GM12892 (cell line): ENCODE measurements around the gene USP17L18. TPM values are rescaled to one million over a fixed set of nuclear protein-coding genes. Genes with fewer than 3 reads are reported as not detected.
"Not testable (repeated sequence)": the region's sequence is repeated elsewhere in the genome, so short reads cannot be mapped to it uniquely, and the experiment has no call there.

Source experiments
- DNase-seq: peaks from one replicate; pipeline ENCODE4 v3.0.0; 2011; ENCODE audit not compliant: insufficient read length
- FAIRE-seq: peaks from 2 replicates; lab custom pipeline; 2011; peaks lifted over from hg19 to GRCh38; lab: Jason Lieb, UNC
- polyA plus RNA-seq: library from polyadenylated mRNA; unstranded; fragments of >200 nt; gene quantifications from one replicate; pipeline ENCODE4 v1.2.1, GENCODE V29; 2012; ENCODE audit warnings: missing spikeins, inconsistent platforms; ENCODE audit not compliant: missing spikeins

The USP17L18 gene, protein sequence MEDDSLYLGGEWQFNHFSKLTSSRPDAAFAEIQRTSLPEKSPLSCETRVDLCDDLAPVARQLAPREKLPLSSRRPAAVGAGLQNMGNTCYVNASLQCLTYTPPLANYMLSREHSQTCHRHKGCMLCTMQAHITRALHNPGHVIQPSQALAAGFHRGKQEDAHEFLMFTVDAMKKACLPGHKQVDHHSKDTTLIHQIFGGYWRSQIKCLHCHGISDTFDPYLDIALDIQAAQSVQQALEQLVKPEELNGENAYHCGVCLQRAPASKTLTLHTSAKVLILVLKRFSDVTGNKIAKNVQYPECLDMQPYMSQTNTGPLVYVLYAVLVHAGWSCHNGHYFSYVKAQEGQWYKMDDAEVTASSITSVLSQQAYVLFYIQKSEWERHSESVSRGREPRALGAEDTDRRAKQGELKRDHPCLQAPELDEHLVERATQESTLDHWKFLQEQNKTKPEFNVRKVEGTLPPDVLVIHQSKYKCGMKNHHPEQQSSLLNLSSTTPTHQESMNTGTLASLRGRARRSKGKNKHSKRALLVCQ
- not detected for polyA plus RNA-seq

DNA sequence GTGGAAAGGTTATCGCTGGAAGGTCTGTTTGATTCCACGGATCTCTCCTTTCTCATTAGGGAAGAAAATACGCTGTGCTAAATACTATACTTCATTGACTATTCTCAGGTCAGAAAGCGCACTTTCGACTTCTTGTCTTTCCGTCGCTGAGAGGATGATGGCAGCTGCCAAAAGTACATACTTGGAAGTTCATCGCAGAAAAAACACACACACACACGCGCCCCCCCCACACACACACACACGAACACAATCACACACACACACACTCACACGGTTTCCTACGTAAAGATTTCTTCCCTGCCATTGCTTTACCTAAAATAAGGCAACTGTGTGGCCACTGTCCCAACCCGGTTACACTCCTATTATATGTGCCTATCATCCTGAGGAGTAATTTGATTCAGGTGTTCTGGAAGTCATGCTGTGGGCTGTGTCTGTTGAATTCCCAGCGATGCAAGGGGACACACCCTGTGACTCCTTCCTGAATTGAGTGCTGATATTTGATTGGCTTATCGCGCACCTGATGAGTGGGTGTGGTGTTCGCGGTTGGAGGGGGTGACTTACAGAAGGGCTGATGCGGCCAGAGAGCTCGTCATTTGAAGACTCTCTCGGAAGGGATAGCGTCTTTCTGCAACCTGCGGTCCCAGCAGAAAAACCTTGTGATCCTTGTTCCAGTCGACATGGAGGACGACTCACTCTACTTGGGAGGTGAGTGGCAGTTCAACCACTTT, at the start of gene USP17L18:
Gene USP17L18, plus strand, starts transcription at position 678 of the 728 bp plus-strand sequence. Its CDS starts 0 bp downstream, at position 678.
- FAIRE-seq, result not testable (repeated sequence)

DNA sequence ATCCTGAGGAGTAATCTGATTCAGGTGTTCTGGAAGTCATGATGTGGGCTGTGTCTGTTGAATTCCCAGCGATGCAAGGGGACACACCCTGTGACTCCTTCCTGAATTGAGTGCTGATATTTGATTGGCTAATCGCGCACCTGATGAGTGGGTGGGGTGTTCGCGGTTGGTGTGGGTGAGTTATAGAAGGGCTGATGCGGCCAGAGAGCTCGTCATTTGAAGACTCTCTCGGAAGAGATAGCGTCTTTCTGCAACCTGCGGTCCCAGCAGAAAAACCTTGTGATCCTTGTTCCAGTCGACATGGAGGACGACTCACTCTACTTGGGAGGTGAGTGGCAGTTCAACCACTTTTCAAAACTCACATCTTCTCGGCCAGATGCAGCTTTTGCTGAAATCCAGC, 38.1 kb upstream of the USP17L18 start, which contains the start of gene USP17L10:
Gene USP17L10, plus strand, starts transcription at position 301 of the 400 bp plus-strand sequence. Its CDS starts 0 bp downstream, at position 301.
- DNase-seq, FAIRE-seq: not testable (repeated sequence)

More for the DNA sequence above, at the start of gene USP17L18:
- DNase-seq, result not testable (repeated sequence)

DNA sequence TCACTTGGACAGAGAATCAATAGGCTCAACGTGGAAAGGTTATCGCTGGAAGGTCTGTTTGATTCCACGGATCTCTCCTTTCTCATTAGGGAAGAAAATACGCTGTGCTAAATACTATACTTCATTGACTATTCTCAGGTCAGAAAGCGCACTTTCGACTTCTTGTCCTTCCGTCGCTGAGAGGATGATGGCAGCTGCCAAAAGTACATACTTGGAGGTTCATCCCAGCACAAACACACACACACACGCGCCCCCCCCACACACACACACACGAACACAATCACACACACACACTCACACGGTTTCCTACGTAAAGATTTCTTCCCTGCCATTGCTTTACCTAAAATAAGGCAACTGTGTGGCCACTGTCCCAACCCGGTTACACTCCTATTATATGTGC, 33.7 kb upstream of the USP17L18 start:
- not testable (repeated sequence) for DNase-seq, FAIRE-seq

DNA sequence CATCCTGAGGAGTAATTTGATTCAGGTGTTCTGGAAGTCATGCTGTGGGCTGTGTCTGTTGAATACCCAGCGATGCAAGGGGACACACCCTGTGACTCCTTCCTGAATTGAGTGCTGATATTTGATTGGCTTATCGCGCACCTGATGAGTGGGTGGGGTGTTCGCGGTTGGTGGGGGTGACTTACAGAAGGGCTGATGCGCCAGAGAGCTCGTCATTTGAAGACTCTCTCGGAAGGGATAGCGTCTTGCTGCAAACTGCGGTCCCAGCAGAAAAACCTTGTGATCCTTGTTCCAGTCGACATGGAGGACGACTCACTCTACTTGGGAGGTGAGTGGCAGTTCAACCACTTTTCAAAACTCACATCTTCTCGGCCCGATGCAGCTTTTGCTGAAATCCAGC, 33.3 kb upstream of the USP17L18 start, which contains the start of gene USP17L11:
Gene USP17L11, plus strand, starts transcription at position 301 of the 400 bp plus-strand sequence. Its CDS starts 0 bp downstream, at position 301.
- not testable (repeated sequence) for DNase-seq, FAIRE-seq

DNA sequence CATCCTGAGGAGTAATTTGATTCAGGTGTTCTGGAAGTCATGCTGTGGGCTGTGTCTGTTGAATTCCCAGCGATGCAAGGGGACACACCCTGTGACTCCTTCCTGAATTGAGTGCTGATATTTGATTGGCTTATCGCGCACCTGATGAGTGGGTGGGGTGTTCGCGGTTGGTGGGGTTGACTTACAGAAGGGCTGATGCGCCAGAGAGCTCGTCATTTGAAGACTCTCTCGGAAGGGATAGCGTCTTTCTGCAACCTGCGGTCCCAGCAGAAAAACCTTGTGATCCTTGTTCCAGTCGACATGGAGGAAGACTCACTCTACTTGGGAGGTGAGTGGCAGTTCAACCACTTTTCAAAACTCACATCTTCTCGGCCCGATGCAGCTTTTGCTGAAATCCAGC, 28.6 kb upstream of the USP17L18 start, which contains the start of gene USP17L12:
Gene USP17L12, plus strand, starts transcription at position 301 of the 400 bp plus-strand sequence. Its CDS starts 0 bp downstream, at position 301.
- DNase-seq, FAIRE-seq: not testable (repeated sequence)

DNA sequence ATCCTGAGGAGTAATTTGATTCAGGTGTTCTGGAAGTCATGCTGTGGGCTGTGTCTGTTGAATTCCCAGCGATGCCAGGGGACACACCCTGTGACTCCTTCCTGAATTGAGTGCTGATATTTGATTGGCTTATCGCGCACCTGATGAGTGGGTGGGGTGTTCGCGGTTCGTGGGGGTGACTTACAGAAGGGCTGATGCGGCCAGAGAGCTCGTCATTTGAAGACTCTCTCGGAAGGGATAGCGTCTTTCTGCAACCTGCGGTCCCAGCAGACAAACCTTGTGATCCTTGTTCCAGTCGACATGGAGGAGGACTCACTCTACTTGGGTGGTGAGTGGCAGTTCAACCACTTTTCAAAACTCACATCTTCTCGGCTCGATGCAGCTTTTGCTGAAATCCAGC, 23.8 kb upstream of the USP17L18 start, which contains the start of gene USP17L13:
Gene USP17L13, plus strand, starts transcription at position 301 of the 400 bp plus-strand sequence. Its CDS starts 0 bp downstream, at position 301.
- not testable (repeated sequence) for DNase-seq, FAIRE-seq

DNA sequence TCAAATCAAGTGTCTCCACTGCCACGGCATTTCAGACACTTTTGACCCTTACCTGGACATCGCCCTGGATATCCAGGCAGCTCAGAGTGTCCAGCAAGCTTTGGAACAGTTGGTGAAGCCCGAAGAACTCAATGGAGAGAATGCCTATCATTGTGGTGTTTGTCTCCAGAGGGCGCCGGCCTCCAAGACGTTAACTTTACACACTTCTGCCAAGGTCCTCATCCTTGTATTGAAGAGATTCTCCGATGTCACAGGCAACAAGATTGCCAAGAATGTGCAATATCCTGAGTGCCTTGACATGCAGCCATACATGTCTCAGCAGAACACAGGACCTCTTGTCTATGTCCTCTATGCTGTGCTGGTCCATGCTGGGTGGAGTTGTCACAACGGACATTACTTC, 18.2 kb upstream of the USP17L18 start:
- not testable (repeated sequence) for FAIRE-seq, DNase-seq

DNA sequence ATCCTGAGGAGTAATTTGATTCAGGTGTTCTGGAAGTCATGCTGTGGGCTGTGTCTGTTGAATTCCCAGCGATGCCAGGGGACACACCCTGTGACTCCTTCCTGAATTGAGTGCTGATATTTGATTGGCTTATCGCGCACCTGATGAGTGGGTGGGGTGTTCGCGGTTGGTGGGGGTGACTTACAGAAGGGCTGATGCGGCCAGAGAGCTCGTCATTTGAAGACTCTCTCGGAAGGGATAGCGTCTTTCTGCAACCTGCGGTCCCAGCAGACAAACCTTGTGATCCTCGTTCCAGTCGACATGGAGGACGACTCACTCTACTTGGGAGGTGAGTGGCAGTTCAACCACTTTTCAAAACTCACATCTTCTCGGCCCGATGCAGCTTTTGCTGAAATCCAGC, 14.3 kb upstream of the USP17L18 start, which contains the start of gene USP17L15:
Gene USP17L15, plus strand, starts transcription at position 301 of the 400 bp plus-strand sequence. Its CDS starts 0 bp downstream, at position 301.
- not testable (repeated sequence) for FAIRE-seq, DNase-seq

DNA sequence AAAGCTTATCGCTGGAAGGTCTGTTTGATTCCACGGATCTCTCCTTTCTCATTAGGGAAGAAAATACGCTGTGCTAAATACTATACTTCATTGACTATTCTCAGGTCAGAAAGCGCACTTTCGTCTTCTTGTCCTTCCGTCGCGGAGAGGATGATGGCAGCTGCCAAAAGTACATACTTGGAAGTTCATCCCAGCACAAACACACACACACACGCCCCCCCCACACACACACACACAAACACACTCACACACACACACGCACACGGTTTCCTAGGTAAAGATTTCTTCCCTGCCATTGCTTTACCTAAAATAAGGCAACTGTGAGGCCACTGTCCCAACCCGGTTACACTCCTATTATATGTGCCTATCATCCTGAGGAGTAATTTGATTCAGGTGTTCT, 10.0 kb upstream of the USP17L18 start:
- FAIRE-seq, DNase-seq: not testable (repeated sequence)

DNA sequence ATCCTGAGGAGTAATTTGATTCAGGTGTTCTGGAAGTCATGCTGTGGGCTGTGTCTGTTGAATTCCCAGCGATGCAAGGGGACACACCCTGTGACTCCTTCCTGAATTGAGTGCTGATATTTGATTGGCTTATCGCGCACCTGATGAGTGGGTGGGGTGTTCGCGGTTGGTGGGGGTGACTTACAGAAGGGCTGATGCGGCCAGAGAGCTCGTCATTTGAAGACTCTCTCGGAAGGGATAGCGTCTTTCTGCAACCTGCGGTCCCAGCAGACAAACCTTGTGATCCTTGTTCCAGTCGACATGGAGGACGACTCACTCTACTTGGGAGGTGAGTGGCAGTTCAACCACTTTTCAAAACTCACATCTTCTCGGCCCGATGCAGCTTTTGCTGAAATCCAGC, 4.9 kb upstream of the USP17L18 start, which contains the start of gene USP17L17:
Gene USP17L17, plus strand, starts transcription at position 301 of the 400 bp plus-strand sequence. Its CDS starts 0 bp downstream, at position 301.
- not testable (repeated sequence) for FAIRE-seq, DNase-seq

DNA sequence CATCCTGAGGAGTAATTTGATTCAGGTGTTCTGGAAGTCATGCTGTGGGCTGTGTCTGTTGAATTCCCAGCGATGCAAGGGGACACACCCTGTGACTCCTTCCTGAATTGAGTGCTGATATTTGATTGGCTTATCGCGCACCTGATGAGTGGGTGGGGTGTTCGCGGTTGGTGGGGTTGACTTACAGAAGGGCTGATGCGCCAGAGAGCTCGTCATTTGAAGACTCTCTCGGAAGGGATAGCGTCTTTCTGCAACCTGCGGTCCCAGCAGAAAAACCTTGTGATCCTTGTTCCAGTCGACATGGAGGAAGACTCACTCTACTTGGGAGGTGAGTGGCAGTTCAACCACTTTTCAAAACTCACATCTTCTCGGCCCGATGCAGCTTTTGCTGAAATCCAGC, 4.6 kb downstream of the USP17L18 start, which contains the start of gene USP17L19:
Gene USP17L19, plus strand, starts transcription at position 301 of the 400 bp plus-strand sequence. Its CDS starts 0 bp downstream, at position 301.
- DNase-seq, FAIRE-seq: not testable (repeated sequence)

DNA sequence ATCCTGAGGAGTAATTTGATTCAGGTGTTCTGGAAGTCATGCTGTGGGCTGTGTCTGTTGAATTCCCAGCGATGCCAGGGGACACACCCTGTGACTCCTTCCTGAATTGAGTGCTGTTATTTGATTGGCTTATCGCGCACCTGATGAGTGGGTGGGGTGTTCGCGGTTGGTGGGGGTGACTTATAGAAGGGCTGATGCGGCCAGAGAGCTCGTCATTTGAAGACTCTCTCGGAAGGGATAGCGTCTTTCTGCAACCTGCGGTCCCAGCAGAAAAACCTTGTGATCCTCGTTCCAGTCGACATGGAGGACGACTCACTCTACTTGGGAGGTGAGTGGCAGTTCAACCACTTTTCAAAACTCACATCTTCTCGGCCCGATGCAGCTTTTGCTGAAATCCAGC, 9.4 kb downstream of the USP17L18 start, which contains the start of gene USP17L20:
Gene USP17L20, plus strand, starts transcription at position 301 of the 400 bp plus-strand sequence. Its CDS starts 0 bp downstream, at position 301.
- FAIRE-seq, DNase-seq: not testable (repeated sequence)

DNA sequence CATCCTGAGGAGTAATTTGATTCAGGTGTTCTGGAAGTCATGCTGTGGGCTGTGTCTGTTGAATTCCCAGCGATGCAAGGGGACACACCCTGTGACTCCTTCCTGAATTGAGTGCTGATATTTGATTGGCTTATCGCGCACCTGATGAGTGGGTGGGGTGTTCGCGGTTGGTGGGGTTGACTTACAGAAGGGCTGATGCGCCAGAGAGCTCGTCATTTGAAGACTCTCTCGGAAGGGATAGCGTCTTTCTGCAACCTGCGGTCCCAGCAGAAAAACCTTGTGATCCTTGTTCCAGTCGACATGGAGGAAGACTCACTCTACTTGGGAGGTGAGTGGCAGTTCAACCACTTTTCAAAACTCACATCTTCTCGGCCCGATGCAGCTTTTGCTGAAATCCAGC, 14.1 kb downstream of the USP17L18 start, which contains the start of gene USP17L21:
Gene USP17L21, plus strand, starts transcription at position 301 of the 400 bp plus-strand sequence. Its CDS starts 0 bp downstream, at position 301.
- not testable (repeated sequence) for DNase-seq, FAIRE-seq

DNA sequence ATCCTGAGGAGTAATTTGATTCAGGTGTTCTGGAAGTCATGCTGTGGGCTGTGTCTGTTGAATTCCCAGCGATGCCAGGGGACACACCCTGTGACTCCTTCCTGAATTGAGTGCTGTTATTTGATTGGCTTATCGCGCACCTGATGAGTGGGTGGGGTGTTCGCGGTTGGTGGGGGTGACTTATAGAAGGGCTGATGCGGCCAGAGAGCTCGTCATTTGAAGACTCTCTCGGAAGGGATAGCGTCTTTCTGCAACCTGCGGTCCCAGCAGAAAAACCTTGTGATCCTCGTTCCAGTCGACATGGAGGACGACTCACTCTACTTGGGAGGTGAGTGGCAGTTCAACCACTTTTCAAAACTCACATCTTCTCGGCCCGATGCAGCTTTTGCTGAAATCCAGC, 18.9 kb downstream of the USP17L18 start, which contains the start of gene USP17L22:
Gene USP17L22, plus strand, starts transcription at position 301 of the 400 bp plus-strand sequence. Its CDS starts 0 bp downstream, at position 301.
- not testable (repeated sequence) for FAIRE-seq, DNase-seq

DNA sequence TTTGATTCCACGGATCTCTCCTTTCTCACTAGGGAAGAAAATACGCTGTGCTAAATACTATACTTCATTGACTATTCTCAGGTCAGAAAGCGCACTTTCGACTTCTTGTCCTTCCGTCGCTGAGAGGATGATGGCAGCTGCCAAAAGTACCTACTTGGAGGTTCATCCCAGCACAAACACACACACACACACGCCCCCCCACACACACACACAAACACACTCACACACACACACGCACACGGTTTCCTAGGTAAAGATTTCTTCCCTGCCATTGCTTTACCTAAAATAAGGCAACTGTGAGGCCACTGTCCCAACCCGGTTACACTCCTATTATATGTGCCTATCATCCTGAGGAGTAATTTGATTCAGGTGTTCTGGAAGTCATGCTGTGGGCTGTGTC, 23.3 kb downstream of the USP17L18 start:
- not testable (repeated sequence) for FAIRE-seq, DNase-seq
